Ishikawa (cell line): Measurements from ENCODE around the gene RNASEL.

ENCODE experiments used
- CEBPB ChIP-seq: IDR thresholded peaks from 2 replicates; pipeline ENCODE4 v1.6.1; 2012
- CREB1 ChIP-seq: IDR thresholded peaks from 2 replicates; pipeline ENCODE4 v1.6.1; 2012; ENCODE audit warnings: low read depth
- EGR1 ChIP-seq: IDR thresholded peaks from 2 replicates; pipeline ENCODE4 v1.6.1; 2012
- EP300 ChIP-seq: IDR thresholded peaks from 2 replicates; pipeline ENCODE4 v1.6.1; 2012; ENCODE audit warnings: borderline replicate concordance
- FOXM1 ChIP-seq: IDR thresholded peaks from 2 replicates; pipeline ENCODE4 v1.6.1; 2012; ENCODE audit warnings: low read depth, borderline replicate concordance
- NFIC ChIP-seq: IDR thresholded peaks from 2 replicates; pipeline ENCODE4 v1.6.1; 2012
- RAD21 ChIP-seq: IDR thresholded peaks from 2 replicates; pipeline ENCODE4 v1.6.1; 2012; ENCODE audit warnings: low read depth
- TAF1 ChIP-seq: IDR thresholded peaks from 2 replicates; pipeline ENCODE4 v1.6.1; 2012; ENCODE audit warnings: low read depth, mild to moderate bottlenecking
- TCF12 ChIP-seq: IDR thresholded peaks from 2 replicates; pipeline ENCODE4 v1.6.1; 2012; ENCODE audit warnings: low read depth
- TEAD4 ChIP-seq: IDR thresholded peaks from 2 replicates; pipeline ENCODE4 v1.6.1; 2012
- YY1 ChIP-seq: IDR thresholded peaks from 2 replicates; pipeline ENCODE4 v1.6.1; 2012; ENCODE audit warnings: low read depth
- ZBTB7A ChIP-seq: IDR thresholded peaks from 2 replicates; pipeline ENCODE4 v1.6.1; 2012; ENCODE audit warnings: low read depth
- TF ChIP-seq, protein P1 (sequence below): IDR thresholded peaks from 2 replicates; pipeline ENCODE4 v1.6.1; 2012
- TF ChIP-seq, protein P2 (sequence below): IDR thresholded peaks from 2 replicates; pipeline ENCODE4 v1.6.1; 2012; ENCODE audit warnings: low read depth, mild to moderate bottlenecking
- TF ChIP-seq, protein P3 (sequence below): IDR thresholded peaks from 2 replicates; pipeline ENCODE4 v1.6.1; 2012

The RNASEL gene

DNA sequence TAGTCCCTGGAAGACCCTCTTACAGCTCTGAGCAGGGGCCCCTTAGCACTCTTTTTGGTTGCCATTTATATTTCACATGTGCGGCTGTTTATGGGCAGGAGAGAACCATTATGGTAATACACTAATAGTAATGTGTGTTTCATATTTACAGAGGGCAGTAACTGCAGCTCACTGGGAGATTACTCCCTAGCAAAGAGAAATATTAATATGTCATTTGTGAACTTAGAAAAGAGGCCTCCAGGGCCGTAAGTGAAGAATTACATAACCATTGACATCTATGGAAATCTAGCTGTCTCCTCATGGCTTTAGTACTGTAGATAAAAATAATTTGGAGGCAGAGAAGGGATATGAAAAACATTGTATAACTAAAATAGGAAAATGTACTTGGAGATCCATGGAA, 38.6 kb upstream of the RNASEL start:
- TF ChIP-seq, protein P1, sequence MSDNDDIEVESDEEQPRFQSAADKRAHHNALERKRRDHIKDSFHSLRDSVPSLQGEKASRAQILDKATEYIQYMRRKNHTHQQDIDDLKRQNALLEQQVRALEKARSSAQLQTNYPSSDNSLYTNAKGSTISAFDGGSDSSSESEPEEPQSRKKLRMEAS: no peak
- TF ChIP-seq RAD21: no peak
- TF ChIP-seq EP300: no peak
- TF ChIP-seq TEAD4: no peak
- no peak for TF ChIP-seq NFIC
- TF ChIP-seq TCF12: no peak
- TF ChIP-seq CREB1: no peak
- TF ChIP-seq FOXM1: no peak
- no peak for TF ChIP-seq YY1
- TF ChIP-seq, protein P2, sequence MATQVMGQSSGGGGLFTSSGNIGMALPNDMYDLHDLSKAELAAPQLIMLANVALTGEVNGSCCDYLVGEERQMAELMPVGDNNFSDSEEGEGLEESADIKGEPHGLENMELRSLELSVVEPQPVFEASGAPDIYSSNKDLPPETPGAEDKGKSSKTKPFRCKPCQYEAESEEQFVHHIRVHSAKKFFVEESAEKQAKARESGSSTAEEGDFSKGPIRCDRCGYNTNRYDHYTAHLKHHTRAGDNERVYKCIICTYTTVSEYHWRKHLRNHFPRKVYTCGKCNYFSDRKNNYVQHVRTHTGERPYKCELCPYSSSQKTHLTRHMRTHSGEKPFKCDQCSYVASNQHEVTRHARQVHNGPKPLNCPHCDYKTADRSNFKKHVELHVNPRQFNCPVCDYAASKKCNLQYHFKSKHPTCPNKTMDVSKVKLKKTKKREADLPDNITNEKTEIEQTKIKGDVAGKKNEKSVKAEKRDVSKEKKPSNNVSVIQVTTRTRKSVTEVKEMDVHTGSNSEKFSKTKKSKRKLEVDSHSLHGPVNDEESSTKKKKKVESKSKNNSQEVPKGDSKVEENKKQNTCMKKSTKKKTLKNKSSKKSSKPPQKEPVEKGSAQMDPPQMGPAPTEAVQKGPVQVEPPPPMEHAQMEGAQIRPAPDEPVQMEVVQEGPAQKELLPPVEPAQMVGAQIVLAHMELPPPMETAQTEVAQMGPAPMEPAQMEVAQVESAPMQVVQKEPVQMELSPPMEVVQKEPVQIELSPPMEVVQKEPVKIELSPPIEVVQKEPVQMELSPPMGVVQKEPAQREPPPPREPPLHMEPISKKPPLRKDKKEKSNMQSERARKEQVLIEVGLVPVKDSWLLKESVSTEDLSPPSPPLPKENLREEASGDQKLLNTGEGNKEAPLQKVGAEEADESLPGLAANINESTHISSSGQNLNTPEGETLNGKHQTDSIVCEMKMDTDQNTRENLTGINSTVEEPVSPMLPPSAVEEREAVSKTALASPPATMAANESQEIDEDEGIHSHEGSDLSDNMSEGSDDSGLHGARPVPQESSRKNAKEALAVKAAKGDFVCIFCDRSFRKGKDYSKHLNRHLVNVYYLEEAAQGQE: no peak

DNA sequence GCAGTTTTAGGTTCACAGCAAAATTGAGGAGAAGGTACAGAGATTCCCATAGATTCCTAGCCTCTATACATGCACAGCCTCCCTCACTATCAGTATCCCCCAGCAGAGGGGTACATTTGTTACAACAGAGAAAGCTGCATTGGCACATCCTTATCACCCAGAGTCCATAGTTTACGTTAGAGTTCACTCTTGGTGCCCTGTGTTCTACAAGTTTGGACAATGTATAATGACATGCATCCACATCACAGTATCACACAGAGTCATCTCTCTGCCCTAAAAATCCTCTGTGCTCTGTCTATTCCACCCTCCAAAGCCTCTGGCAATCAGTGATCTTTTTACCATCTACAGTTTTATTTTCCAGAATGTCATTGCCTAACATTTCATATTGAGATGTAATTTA, 37.5 kb upstream of the RNASEL start:
- TF ChIP-seq, protein P3, sequence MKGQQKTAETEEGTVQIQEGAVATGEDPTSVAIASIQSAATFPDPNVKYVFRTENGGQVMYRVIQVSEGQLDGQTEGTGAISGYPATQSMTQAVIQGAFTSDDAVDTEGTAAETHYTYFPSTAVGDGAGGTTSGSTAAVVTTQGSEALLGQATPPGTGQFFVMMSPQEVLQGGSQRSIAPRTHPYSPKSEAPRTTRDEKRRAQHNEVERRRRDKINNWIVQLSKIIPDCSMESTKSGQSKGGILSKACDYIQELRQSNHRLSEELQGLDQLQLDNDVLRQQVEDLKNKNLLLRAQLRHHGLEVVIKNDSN: no peak
- TF ChIP-seq CREB1 (no peak), FOXM1 (no peak), TCF12 (no peak), TEAD4 (no peak), EGR1 (no peak), CEBPB (no peak), TAF1 (no peak), YY1 (no peak), ZBTB7A (no peak), RAD21 (no peak)
- TF ChIP-seq, protein P1: no peak
- TF ChIP-seq, protein P2: no peak

DNA sequence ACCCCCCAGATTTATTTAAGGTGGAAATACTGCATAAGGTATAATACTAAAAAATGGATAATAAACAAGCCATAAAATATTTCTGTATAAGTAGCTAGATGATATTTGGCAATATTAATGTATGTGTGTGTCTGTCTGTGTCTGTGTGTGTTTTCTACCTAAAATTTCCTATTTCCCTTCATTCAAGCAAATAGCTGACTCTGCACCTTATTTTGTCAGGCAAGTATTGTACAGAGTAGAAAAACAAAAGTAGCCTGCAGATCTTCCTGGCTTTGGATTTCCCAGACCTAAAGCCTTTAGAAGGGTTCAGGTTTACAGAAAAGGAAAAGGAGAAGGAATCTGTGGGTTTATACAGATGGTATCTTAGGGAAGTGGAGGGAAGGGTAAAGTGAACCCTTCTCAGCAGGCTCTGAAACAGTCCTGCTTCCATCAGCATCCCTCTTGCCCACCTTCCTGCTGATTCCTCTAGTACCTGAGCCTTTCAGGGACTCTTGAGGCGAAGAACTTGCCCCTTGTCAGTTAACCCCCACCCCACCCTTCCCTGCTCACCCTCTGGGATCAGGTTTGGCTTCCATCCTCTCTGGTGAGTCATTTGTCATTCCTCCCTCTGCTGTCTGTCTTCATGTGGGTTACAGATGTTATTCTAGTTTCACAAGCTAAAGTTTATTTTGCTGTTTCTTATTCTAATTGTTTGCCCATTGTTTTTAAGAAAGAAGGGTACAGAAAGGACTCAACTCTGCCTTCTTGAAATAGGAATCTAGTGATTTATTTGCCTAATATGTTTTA, 36.9 kb upstream of the RNASEL start:
- TF ChIP-seq ZBTB7A (no peak), NFIC (no peak), CREB1 (no peak), EP300 (no peak), YY1 (no peak), TCF12 (no peak), CEBPB (no peak), TEAD4 (no peak), TAF1 (no peak)
- TF ChIP-seq, protein P1: no peak
- TF ChIP-seq, protein P2: no peak
- TF ChIP-seq, protein P3: no peak

DNA sequence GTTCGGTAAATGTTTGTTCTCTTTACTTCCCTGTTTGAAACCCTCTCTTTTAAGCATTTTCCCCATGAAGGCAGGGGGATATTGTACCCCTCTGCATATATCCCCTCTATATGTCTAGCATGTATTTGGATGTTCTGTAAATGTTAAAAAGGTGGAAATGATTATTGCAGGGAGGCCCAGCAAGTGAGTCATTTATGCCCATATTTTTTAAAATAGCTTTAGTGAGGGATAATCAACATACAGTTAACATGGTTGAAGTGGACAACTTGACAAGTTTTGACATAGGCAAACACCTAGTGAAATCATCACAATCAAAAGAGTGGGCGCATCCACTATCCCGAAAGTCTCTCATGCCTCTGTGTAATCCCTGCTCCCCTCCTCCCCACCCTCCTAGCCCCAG, 36.0 kb upstream of the RNASEL start:
- TF ChIP-seq ZBTB7A: no peak
- no peak for TF ChIP-seq EGR1
- TF ChIP-seq TAF1: no peak
- TF ChIP-seq TEAD4: no peak
- no peak for TF ChIP-seq TCF12
- TF ChIP-seq, protein P2: no peak
- TF ChIP-seq RAD21: no peak
- TF ChIP-seq, protein P3: no peak
